ENCODE data around the gene SLC16A14.

SLC16A14 gene

GRCh38 chr2:230068016-230068650 lies 591 bp downstream of the SLC16A14 start:
- H3K27ac ChIP-seq (replicated peaks): peak overlapping the region; percentile 89
- DNase-seq (ENCODE audit: low read depth in 1 of 2, low spot score in 1 of 2): peak; percentile 25 to 73
- H3K27me3 ChIP-seq (ENCODE audit: insufficient read depth, poor library complexity, severe bottlenecking): no peaks in the 10 kb centered on the region
- peak overlapping the region; percentile 71 for H3K4me3 ChIP-seq (replicated peaks; ENCODE audit: insufficient read depth, low read length)
- TF ChIP-seq GABPA (IDR thresholded peaks at IDR 0.05; ENCODE audit: low read depth) (no peak), REST (IDR thresholded peaks at IDR 0.05; ENCODE audit: insufficient replicate concordance, low read depth) (no peak), SPI1 (IDR thresholded peaks at IDR 0.05; ENCODE audit: borderline replicate concordance, low read depth) (no peak), CTCF (IDR thresholded peaks at IDR 0.05; ENCODE audit: insufficient read depth, low read length) (no peak), POLR2AphosphoS5 (IDR thresholded peaks at IDR 0.05; ENCODE audit: low read depth) (no peak; the same call in 1 of the 2 replicates)

GRCh38 chr2:230060672-230061293 lies 7.9 kb downstream of the SLC16A14 start:
- Histone ChIP-seq H3K27ac (replicated peaks) (no peak overlapping the region), H3K27me3 (ENCODE audit: insufficient read depth, poor library complexity, severe bottlenecking) (no peaks in the 10 kb centered on the region), H3K4me3 (replicated peaks; ENCODE audit: insufficient read depth, low read length) (no peak overlapping the region)
- DNase-seq (ENCODE audit: low read depth in 1 of 2, low spot score in 1 of 2): no peak
- TF ChIP-seq CTCF (IDR thresholded peaks at IDR 0.05; ENCODE audit: insufficient read depth, low read length) (no peak), SPI1 (IDR thresholded peaks at IDR 0.05; ENCODE audit: borderline replicate concordance, low read depth) (no peak), POLR2AphosphoS5 (IDR thresholded peaks at IDR 0.05; ENCODE audit: low read depth) (no peak), REST (IDR thresholded peaks at IDR 0.05; ENCODE audit: insufficient replicate concordance, low read depth) (no peak), GABPA (IDR thresholded peaks at IDR 0.05; ENCODE audit: low read depth) (no peak)

GRCh38 chr2:230053753-230054478 lies 14.8 kb downstream of the SLC16A14 start:
- no peak for DNase-seq (ENCODE audit: low read depth in 1 of 2, low spot score in 1 of 2)
- Histone ChIP-seq H3K27ac (replicated peaks) (no peak overlapping the region), H3K4me3 (replicated peaks; ENCODE audit: insufficient read depth, low read length) (no peak overlapping the region), H3K27me3 (ENCODE audit: insufficient read depth, poor library complexity, severe bottlenecking) (no peaks in the 10 kb centered on the region)
- TF ChIP-seq GABPA (IDR thresholded peaks at IDR 0.05; ENCODE audit: low read depth) (no peak), REST (IDR thresholded peaks at IDR 0.05; ENCODE audit: insufficient replicate concordance, low read depth) (no peak), SPI1 (IDR thresholded peaks at IDR 0.05; ENCODE audit: borderline replicate concordance, low read depth) (no peak), POLR2AphosphoS5 (IDR thresholded peaks at IDR 0.05; ENCODE audit: low read depth) (no peak), CTCF (IDR thresholded peaks at IDR 0.05; ENCODE audit: insufficient read depth, low read length) (no peak)

All from HL-60 (cell line).